Transverse colon (tissue), 4 donors: ENCODE measurements around the gene GPR37L1. TPM values are rescaled to one million over a fixed set of nuclear protein-coding genes. Genes with fewer than 3 reads are reported as not detected.

Experiments
- DNase-seq: peaks from one replicate; pipeline ENCODE4 v3.0.0-alpha.2; 2019
- H3K27ac ChIP-seq, 4 donors: fragments of 200-600 bp; sonication (generic); 2 replicates each; pipeline ENCODE4 v1.5.1; 2016 to 2018; ENCODE audit warnings: inconsistent platforms in 4 of 4
- H3K27me3 ChIP-seq: fragments of 200-600 bp; sonication (generic); 2 replicates; pipeline ENCODE4 v1.5.1; 2017; ENCODE audit warnings: inconsistent platforms
- H3K36me3 ChIP-seq, 4 donors: fragments of 200-600 bp; sonication (generic); 2 replicates each; pipeline ENCODE4 v1.5.1; 2017 to 2019; ENCODE audit warnings: inconsistent platforms in 4 of 4
- H3K4me1 ChIP-seq, 4 donors: fragments of 200-600 bp; sonication (generic); 2 replicates each; pipeline ENCODE4 v1.5.1; 2017 to 2020; ENCODE audit warnings: inconsistent platforms in 4 of 4
- H3K4me3 ChIP-seq, 4 donors: fragments of 200-600 bp; sonication (generic); 1 replicate in 1 of 4; 2 replicates in 3 of 4; pipeline versions ENCODE4 v1.5.1 to v1.6.1; 2017 to 2019; ENCODE audit warnings: inconsistent platforms in 4 of 4
- H3K9me3 ChIP-seq, 2 donors: fragments of 200-600 bp; sonication (generic); 2 replicates each; pipeline ENCODE4 v1.5.1; 2017 to 2019; ENCODE audit warnings: inconsistent platforms in 2 of 2
- EP300 ChIP-seq: sonication (generic); formaldehyde crosslinking; IDR thresholded peaks from one replicate; pipeline ENCODE4 v1.6.1; 2017; ENCODE audit warnings: antibody characterized with exemption, low read depth
- POLR2A ChIP-seq: fragments of 450-650 bp; IDR thresholded peaks from one replicate; pipeline ENCODE4 v1.6.1; 2016; ENCODE audit warnings: antibody characterized with exemption, mild to moderate bottlenecking, moderate library complexity
- POLR2AphosphoS5 ChIP-seq, 3 donors: sonication (generic); formaldehyde crosslinking; IDR thresholded peaks; one replicate each; pipeline ENCODE4 v1.6.1; 2016; ENCODE audit warnings: antibody characterized with exemption in 3 of 3
- WGBS, 2 donors: methylation state at CpG; one replicate each; pipeline ENCODE4 v1.1.5; 2018; ENCODE audit warnings: low coverage in 1 of 2; 5-methylcytosine and 5-hydroxymethylcytosine counted together
- in situ Hi-C, 4 donors: fragments of 200-750 bp; cut with MboI; loops; one replicate each; pipeline versions ENCODE4 v1.15.0 to v1.15.1; 2017; ENCODE audit warnings: low sequenced_read_pairs in 3 of 4, low pct_ligation_motif_present in 1 of 4, low pct_unique_long_range_greater_than_20kb in 1 of 4
- intact Hi-C: fragments of 100-400 bp; cut with DNase I; formaldehyde crosslinking; loops from one replicate; pipeline ENCODE4 v1.15.1; 2023; ENCODE audit warnings: low total_unique reads
- total RNA-seq, 4 donors: library from RNA; depleted of rRNA; stranded (reverse); fragments of >200 nt; gene quantifications; one replicate each; pipeline ENCODE4 v1.1.0, GENCODE V29; 2016
- TF ChIP-seq, protein P1 (sequence below), 5 experiments: fragments of 200-600 bp in 3 of 5; fragments of 450-650 bp in 2 of 5; sonication (generic) in 3 of 5; IDR thresholded peaks; 1 replicate in 2 of 5; 2 replicates in 3 of 5; pipeline ENCODE4 v1.5.1; 2016 to 2017; ENCODE audit warnings: antibody characterized with exemption in 5 of 5, inconsistent platforms in 3 of 5, mild to moderate bottlenecking in 2 of 5, moderate library complexity in 1 of 5

GPR37L1 gene
- total RNA-seq, 4 donors from 2014 or later: 0.55 to 0.95 TPM; not detected in 2

DNA sequence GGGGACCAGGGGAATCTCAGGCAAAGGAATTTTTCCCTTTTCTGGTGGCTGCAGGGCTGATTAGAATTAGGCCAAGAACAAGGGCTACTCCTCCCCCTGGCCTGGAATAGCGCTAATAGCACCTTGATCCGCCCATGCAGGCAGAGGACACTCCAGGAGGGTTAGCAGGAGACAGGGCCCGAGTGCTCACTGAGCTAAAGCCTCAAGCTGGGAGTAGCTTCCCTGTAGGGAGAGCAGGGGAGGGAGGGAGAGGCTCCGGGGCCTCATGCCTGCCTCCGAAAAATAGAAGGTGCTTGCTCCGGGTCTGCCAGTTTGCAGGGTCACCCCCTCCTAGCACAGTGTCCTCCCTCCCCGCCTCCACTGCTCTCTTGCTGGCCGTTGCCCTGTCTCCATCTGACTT lies 33.9 kb downstream of the GPR37L1 start:
- no peaks in the 10 kb centered on the region for H3K9me3 ChIP-seq
- TF ChIP-seq POLR2A (no peak), EP300 (no peak), POLR2AphosphoS5 (IDR thresholded peaks at IDR 0.05) (no peak)
- TF ChIP-seq, protein P1, sequence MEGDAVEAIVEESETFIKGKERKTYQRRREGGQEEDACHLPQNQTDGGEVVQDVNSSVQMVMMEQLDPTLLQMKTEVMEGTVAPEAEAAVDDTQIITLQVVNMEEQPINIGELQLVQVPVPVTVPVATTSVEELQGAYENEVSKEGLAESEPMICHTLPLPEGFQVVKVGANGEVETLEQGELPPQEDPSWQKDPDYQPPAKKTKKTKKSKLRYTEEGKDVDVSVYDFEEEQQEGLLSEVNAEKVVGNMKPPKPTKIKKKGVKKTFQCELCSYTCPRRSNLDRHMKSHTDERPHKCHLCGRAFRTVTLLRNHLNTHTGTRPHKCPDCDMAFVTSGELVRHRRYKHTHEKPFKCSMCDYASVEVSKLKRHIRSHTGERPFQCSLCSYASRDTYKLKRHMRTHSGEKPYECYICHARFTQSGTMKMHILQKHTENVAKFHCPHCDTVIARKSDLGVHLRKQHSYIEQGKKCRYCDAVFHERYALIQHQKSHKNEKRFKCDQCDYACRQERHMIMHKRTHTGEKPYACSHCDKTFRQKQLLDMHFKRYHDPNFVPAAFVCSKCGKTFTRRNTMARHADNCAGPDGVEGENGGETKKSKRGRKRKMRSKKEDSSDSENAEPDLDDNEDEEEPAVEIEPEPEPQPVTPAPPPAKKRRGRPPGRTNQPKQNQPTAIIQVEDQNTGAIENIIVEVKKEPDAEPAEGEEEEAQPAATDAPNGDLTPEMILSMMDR (IDR thresholded peaks at IDR 0.05): no peak
- no peak overlapping the region for H3K4me3 ChIP-seq
- DNase-seq: no peak
- WGBS, 2 donors: 83 to 100% methylated on average over 2 to 8 of the region's 8 CpGs
- no peaks in the 10 kb centered on the region for H3K27me3 ChIP-seq
- intact Hi-C loops (no loop called here), in situ Hi-C loops (no loop called here)
- peaks cover 0 to 12% (median 4%) of the 10 kb centered on the region in 4 donors for H3K4me1 ChIP-seq
- H3K27ac ChIP-seq: no peak overlapping the region
- no peaks in the 10 kb centered on the region for H3K36me3 ChIP-seq

DNA sequence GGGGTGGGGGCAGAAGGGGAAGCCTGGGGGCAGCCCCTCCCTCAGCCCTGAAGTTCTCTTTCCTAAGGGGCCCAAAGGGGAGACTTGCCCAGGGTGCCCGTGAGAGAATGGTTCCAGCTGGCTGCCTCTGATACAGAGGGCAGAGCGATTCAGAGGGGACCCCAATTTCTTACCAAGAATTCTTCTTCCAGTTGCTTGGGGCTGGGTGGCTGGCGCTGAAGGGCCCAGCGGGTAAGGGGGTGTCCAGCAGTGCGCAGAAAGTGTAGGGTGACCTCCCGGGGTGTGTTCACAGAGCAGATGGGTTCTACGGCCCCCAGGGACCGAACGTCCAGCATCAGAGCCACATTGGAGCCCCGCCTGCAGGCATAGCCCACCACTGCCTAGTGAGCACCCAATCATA lies 35.2 kb downstream of the GPR37L1 start:
- DNase-seq: no peak
- peaks cover 0 to 15% (median 4%) of the 10 kb centered on the region in 4 donors for H3K4me1 ChIP-seq
- no peaks in the 10 kb centered on the region for H3K9me3 ChIP-seq
- H3K27ac ChIP-seq: no peak overlapping the region
- no peaks in the 10 kb centered on the region for H3K36me3 ChIP-seq
- TF ChIP-seq EP300 (no peak), POLR2AphosphoS5 (IDR thresholded peaks at IDR 0.05) (no peak)
- 93% methylated on average over 10 of the region's 10 CpGs; no CpG with 5 or more reads in 1 of the 2 donors for WGBS, 2 donors
- H3K4me3 ChIP-seq: no peak overlapping the region
- in situ Hi-C loops: no loop called here
- intact Hi-C loops: no loop called here
- no peaks in the 10 kb centered on the region for H3K27me3 ChIP-seq

- H3K27ac ChIP-seq: peak overlapping the region; percentile 67 to 75 (median 70)
- no peaks in the 10 kb centered on the region for H3K9me3 ChIP-seq
- H3K27me3 ChIP-seq: no peaks in the 10 kb centered on the region
- intact Hi-C loops (no loop called here), in situ Hi-C loops (no loop called here)
- H3K4me1 ChIP-seq: peaks cover 0 to 15% (median 4%) of the 10 kb centered on the region in 4 donors
- 77 to 92% methylated on average over 2 to 10 of the region's 10 CpGs for WGBS, 2 donors
- no peak for DNase-seq
- peak overlapping the region in 3 of 4 donors; percentile 9 to 41 (median 25) for H3K4me3 ChIP-seq
- H3K36me3 ChIP-seq: no peaks in the 10 kb centered on the region
- TF ChIP-seq EP300 (no peak), POLR2AphosphoS5 (IDR thresholded peaks at IDR 0.05) (no peak), POLR2A (no peak)
- TF ChIP-seq, protein P1 (IDR thresholded peaks at IDR 0.05): no peak
These were observed 36.3 kb downstream of the GPR37L1 start for GRCh38 chr1:202158810-202159533.

DNA sequence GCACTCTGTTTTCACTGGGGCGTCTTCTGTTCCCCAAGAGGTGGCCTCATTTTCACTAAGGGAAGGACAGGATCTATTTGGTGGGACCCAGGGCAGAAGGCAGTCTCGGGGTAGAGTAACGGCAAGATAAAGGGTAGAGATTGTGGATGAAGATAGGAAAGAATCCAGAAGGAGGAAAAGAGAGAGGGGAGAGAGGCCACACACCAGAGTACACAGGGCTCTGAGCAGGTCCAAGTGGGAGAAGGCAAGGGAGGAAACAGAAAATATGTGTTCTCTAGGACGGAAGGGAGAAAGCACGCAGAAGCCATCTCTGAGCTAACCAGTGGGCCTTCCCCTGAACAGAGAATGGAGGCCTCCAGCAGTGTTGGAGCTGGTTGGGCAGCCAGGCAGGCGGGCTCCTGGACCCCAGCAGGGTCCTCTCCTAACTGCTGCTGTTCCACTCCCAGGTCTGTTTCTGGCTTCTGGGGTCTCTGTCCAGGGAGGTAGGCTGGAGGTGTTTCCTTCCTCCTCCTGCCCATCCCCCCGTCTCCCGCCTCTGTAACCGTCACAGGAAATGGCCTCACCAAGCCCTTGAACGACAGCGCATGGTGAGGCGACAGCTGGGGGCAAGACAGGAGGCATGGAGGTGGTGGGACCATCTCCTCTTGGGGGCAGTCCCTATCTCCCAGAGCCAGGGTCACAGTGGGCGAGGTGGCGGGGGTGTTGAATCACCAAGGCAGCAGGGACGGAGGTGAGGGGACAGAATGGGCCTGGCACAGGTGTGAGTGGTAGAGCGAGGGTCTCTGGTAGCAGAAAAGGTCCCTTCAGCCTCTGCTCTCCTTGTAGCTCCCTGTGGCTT lies 37.0 kb downstream of the GPR37L1 start:
- Histone ChIP-seq H3K27me3 (no peaks in the 10 kb centered on the region), H3K36me3 (no peaks in the 10 kb centered on the region), H3K9me3 (no peaks in the 10 kb centered on the region), H3K4me1 (peaks cover 0 to 18% (median 4%) of the 10 kb centered on the region in 4 donors), H3K27ac (peak overlapping the region; percentile 67 to 75 (median 70)), H3K4me3 (peak overlapping the region in 3 of 4 donors; percentile 9 to 41 (median 25))
- peak; percentile 60 for DNase-seq
- TF ChIP-seq EP300: no peak
- TF ChIP-seq POLR2AphosphoS5 (IDR thresholded peaks at IDR 0.05): no peak
- TF ChIP-seq POLR2A: no peak
- TF ChIP-seq, protein P1 (IDR thresholded peaks at IDR 0.05): no peak
- WGBS, 2 donors: 65 to 97% methylated on average over 3 to 16 of the region's 16 CpGs
- intact Hi-C loops: loop anchor here (2.0 kb wide), 1 partner anchor 47 kb away; no protein-coding TSS in a partner anchor
- in situ Hi-C loops: no loop called here
